Lower leg skin (tissue), 3 donors: Measurements from ENCODE around the gene NFIB.

ENCODE experiments used
- CTCF ChIP-seq, 3 donors: fragments of 450-650 bp; IDR thresholded peaks; one replicate each; pipeline ENCODE4 v1.5.1; 2016; ENCODE audit warnings: antibody characterized with exemption in 3 of 3, mild to moderate bottlenecking in 3 of 3, moderate library complexity in 2 of 3
- POLR2A ChIP-seq, 2 donors: fragments of 450-650 bp; IDR thresholded peaks; one replicate each; pipeline ENCODE4 v1.6.1; 2016 to 2017; ENCODE audit warnings: antibody characterized with exemption in 2 of 2, mild to moderate bottlenecking in 1 of 2, moderate library complexity in 1 of 2

GRCh38 chr9:14173713-14174112 lies 140.2 kb downstream of the NFIB start:
- no peak for TF ChIP-seq POLR2A (IDR thresholded peaks at IDR 0.05)
- TF ChIP-seq CTCF (IDR thresholded peaks at IDR 0.05) = no peak
